Trophoblast cell (in vitro differentiated cells and primary cell): ENCODE results near the gene CADPS.

ENCODE experiments used
- DNase-seq, 2 donors: peaks; one replicate each; pipeline ENCODE4 v3.0.0-alpha.2; 2016
- H2AFZ ChIP-seq: 2 replicates; pipeline ENCODE4 v1.6.1; 2013; ENCODE audit warnings: low read length, moderate library complexity, mild to moderate bottlenecking; ENCODE audit not compliant: insufficient read depth, poor library complexity
- H2AK5ac ChIP-seq: 2 replicates; pipeline ENCODE4 v1.6.1; 2013; ENCODE audit warnings: mild to moderate bottlenecking, low read length
- H2BK120ac ChIP-seq: 2 replicates; pipeline ENCODE4 v1.6.1; 2013; ENCODE audit warnings: low read length, mild to moderate bottlenecking, moderate library complexity; ENCODE audit not compliant: insufficient read depth, poor library complexity
- H2BK12ac ChIP-seq: 2 replicates; pipeline ENCODE4 v1.6.1; 2013; ENCODE audit warnings: mild to moderate bottlenecking, low read length, moderate library complexity
- H2BK5ac ChIP-seq: 2 replicates; pipeline ENCODE4 v1.6.1; 2013; ENCODE audit warnings: low read length, low read depth, moderate library complexity, mild to moderate bottlenecking; ENCODE audit not compliant: poor library complexity
- H3K14ac ChIP-seq: 2 replicates; pipeline ENCODE4 v1.6.1; 2013; ENCODE audit warnings: mild to moderate bottlenecking, low read length
- H3K18ac ChIP-seq: 2 replicates; pipeline ENCODE4 v1.6.1; 2013; ENCODE audit warnings: mild to moderate bottlenecking, low read length
- H3K23ac ChIP-seq: 2 replicates; pipeline ENCODE4 v1.6.1; 2013; ENCODE audit warnings: low read length
- H3K27ac ChIP-seq: 2 replicates; pipeline ENCODE4 v1.5.1; 2013; ENCODE audit warnings: low read depth, mild to moderate bottlenecking, inconsistent platforms, low read length, moderate library complexity
- H3K27me3 ChIP-seq: 2 replicates; pipeline ENCODE4 v1.6.1; 2013; ENCODE audit warnings: inconsistent platforms, mild to moderate bottlenecking, low read length, moderate library complexity; ENCODE audit not compliant: insufficient read depth
- H3K36me3 ChIP-seq, 2 experiments: 1 replicate in 1 of 2; 2 replicates in 1 of 2; pipeline ENCODE4 v1.6.1; 2013; ENCODE audit warnings: low read length in 2 of 2, mild to moderate bottlenecking in 2 of 2, moderate library complexity in 1 of 2; ENCODE audit not compliant: insufficient read depth in 2 of 2, control insufficient read depth in 1 of 2
- H3K4ac ChIP-seq: 2 replicates; pipeline ENCODE4 v1.6.1; 2013; ENCODE audit warnings: low read depth, mild to moderate bottlenecking, low read length, moderate library complexity
- H3K4me1 ChIP-seq, 2 experiments: 1 replicate in 1 of 2; 2 replicates in 1 of 2; pipeline ENCODE4 v1.6.1; 2013; ENCODE audit warnings: low read length in 2 of 2, mild to moderate bottlenecking in 2 of 2, moderate library complexity in 1 of 2; ENCODE audit not compliant: insufficient read depth in 2 of 2, control insufficient read depth in 1 of 2
- H3K4me2 ChIP-seq: 2 replicates; pipeline ENCODE4 v1.6.1; 2013; ENCODE audit warnings: inconsistent platforms, mild to moderate bottlenecking, low read length, moderate library complexity
- H3K4me3 ChIP-seq: 2 replicates; pipeline ENCODE4 v1.5.1; 2013; ENCODE audit warnings: mild to moderate bottlenecking, low read depth, low read length, inconsistent platforms
- H3K79me1 ChIP-seq: one replicate; pipeline ENCODE4 v1.6.1; 2013; ENCODE audit warnings: low read length
- H3K79me2 ChIP-seq: 2 replicates; pipeline ENCODE4 v1.6.1; 2013; ENCODE audit warnings: low read length, mild to moderate bottlenecking; ENCODE audit not compliant: control insufficient read depth, insufficient read depth, poor library complexity
- H3K9ac ChIP-seq: 2 replicates; pipeline ENCODE4 v1.6.1; 2013; ENCODE audit warnings: mild to moderate bottlenecking, low read length
- H3K9me3 ChIP-seq: 2 replicates; pipeline ENCODE4 v1.6.1; 2013; ENCODE audit warnings: low read depth, mild to moderate bottlenecking, control low read depth, inconsistent platforms, low read length; ENCODE audit not compliant: insufficient read depth
- H4K12ac ChIP-seq: 2 replicates; pipeline ENCODE4 v1.6.1; 2013; ENCODE audit warnings: low read depth, mild to moderate bottlenecking, low read length, moderate library complexity
- H4K8ac ChIP-seq: 2 replicates; pipeline ENCODE4 v1.6.1; 2013; ENCODE audit warnings: low read depth, mild to moderate bottlenecking, low read length, moderate library complexity
- H4K91ac ChIP-seq: one replicate; pipeline ENCODE4 v1.6.1; 2013; ENCODE audit warnings: low read depth, mild to moderate bottlenecking, low read length, moderate library complexity
- whole genome bisulfite sequencing: extraction: QIAGEN DNeasy Blood & Tissue Kit; methylation state at CpG from one replicate; pipeline ENCODE4 v1.1.7; 2013; ENCODE audit warnings: missing lambda C conversion rate; ENCODE audit not compliant: insufficient read length, insufficient coverage; ENCODE audit errors: extremely low coverage; 5-methylcytosine and 5-hydroxymethylcytosine counted together

CADPS gene

DNA sequence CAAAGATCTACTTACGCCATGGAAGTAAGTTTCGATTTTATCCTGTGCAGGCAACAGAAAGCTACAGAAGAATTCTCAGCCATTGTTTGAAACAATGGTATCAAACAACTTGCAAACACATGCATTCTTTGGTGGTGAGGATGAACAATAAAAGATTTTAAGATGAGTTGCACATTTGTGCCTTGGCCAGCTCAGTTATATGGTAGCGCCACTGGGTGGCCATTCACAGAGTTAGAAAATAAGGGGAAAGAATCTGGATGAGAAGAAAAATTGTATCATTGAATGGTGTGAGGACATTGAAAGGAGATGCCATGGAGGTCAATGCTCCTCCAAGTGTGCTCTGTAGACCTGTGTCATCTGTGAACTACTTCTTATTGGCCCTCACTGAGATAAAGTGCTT is 11.6 kb downstream of the CADPS start:
- no peak overlapping the region for H4K8ac ChIP-seq

DNA sequence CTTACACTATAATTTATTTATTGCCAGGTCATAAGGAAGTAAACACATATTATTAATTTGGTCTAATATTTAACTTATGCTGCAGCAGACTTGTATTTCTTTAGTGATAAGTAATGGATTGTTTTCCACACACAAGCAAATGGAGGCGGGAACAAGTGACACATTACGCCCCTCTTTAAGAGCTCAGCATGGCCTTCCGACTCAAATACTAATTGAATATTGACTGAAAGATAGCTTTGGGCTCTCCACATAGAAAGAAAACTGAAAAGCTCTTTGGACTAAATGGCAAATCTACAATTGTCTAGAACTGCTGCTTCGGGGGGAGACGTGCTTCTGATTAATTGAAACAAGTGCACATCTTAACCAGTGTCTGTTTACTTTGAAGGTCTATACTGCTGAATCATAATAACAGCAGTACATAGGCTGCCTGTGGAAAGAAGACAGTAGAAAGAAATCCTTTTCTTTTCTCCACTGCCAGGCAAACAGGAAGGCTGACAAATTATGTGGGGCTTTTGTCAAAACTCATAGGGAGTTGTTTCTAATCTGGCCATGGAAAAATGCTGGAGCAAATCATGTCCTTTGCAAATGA is 15.9 kb downstream of the CADPS start:
- no peak for DNase-seq
- Histone ChIP-seq H3K79me1 (no peaks in the 10 kb centered on the region), H3K4me2 (no peak overlapping the region), H2BK5ac (no peak overlapping the region), H3K14ac (no peak overlapping the region), H2BK12ac (no peak overlapping the region), H3K4me1 (no peaks in the 10 kb centered on the region), H4K91ac (no peak overlapping the region), H3K4ac (no peak overlapping the region), H4K8ac (no peak overlapping the region), H3K9me3 (no peaks in the 10 kb centered on the region), H3K23ac (no peak overlapping the region), H3K79me2 (no peaks in the 10 kb centered on the region), H3K27ac (no peak overlapping the region), H3K18ac (no peak overlapping the region), H2AK5ac (no peak overlapping the region), H2AFZ (no peak overlapping the region), H3K27me3 (no peaks in the 10 kb centered on the region), H3K9ac (no peak overlapping the region), H2BK120ac (no peak overlapping the region), H3K36me3 (no peaks in the 10 kb centered on the region), H3K4me3 (no peak overlapping the region), H4K12ac (no peak overlapping the region)
- no CpG with 5 or more reads among the region's 5 CpGs for WGBS

More for the DNA sequence above, 11.6 kb downstream of the CADPS start:
- no peak overlapping the region for H2BK5ac ChIP-seq
- H3K14ac ChIP-seq: no peak overlapping the region
- no peak overlapping the region for H3K23ac ChIP-seq
- no peak overlapping the region for H2BK120ac ChIP-seq
- H3K4me1 ChIP-seq: no peaks in the 10 kb centered on the region
- H3K4me2 ChIP-seq: no peak overlapping the region
- no peak overlapping the region for H2BK12ac ChIP-seq
- no peaks in the 10 kb centered on the region for H3K9me3 ChIP-seq
- no peaks in the 10 kb centered on the region for H3K27me3 ChIP-seq
- no peak overlapping the region for H3K4ac ChIP-seq
- no peak overlapping the region for H4K12ac ChIP-seq
- H4K91ac ChIP-seq: no peak overlapping the region
- no peak overlapping the region for H3K4me3 ChIP-seq
- H3K9ac ChIP-seq: no peak overlapping the region
- DNase-seq: no peak
- no peaks in the 10 kb centered on the region for H3K79me2 ChIP-seq
- no peaks in the 10 kb centered on the region for H3K79me1 ChIP-seq
- H3K27ac ChIP-seq: no peak overlapping the region
- no peak overlapping the region for H2AK5ac ChIP-seq
- no peak overlapping the region for H2AFZ ChIP-seq
- H3K36me3 ChIP-seq: no peaks in the 10 kb centered on the region
- no CpG with 5 or more reads among the region's 3 CpGs for WGBS
- H3K18ac ChIP-seq: no peak overlapping the region

- H3K9ac ChIP-seq: no peak overlapping the region
- no peak overlapping the region for H2BK12ac ChIP-seq
- no peaks in the 10 kb centered on the region for H3K4me1 ChIP-seq
- H4K91ac ChIP-seq: no peak overlapping the region
- no peak overlapping the region for H2AFZ ChIP-seq
- no peak overlapping the region for H3K4ac ChIP-seq
- H3K9me3 ChIP-seq: no peaks in the 10 kb centered on the region
- H3K23ac ChIP-seq: no peak overlapping the region
- no peak overlapping the region for H4K12ac ChIP-seq
- no peak overlapping the region for H2BK5ac ChIP-seq
- H3K36me3 ChIP-seq: no peaks in the 10 kb centered on the region
- DNase-seq: no peak
- no peaks in the 10 kb centered on the region for H3K79me2 ChIP-seq
- H3K18ac ChIP-seq: no peak overlapping the region
- H3K4me3 ChIP-seq: no peak overlapping the region
- H4K8ac ChIP-seq: no peak overlapping the region
- no peaks in the 10 kb centered on the region for H3K79me1 ChIP-seq
- no peak overlapping the region for H3K14ac ChIP-seq
- H3K4me2 ChIP-seq: no peak overlapping the region
- H3K27ac ChIP-seq: no peak overlapping the region
- H3K27me3 ChIP-seq: no peaks in the 10 kb centered on the region
- no peak overlapping the region for H2BK120ac ChIP-seq
- no peak overlapping the region for H2AK5ac ChIP-seq
- WGBS: no CpG with 5 or more reads among the region's 4 CpGs
These were observed 29.2 kb downstream of the CADPS start for GRCh38 chr3:62845996-62846395.

DNA sequence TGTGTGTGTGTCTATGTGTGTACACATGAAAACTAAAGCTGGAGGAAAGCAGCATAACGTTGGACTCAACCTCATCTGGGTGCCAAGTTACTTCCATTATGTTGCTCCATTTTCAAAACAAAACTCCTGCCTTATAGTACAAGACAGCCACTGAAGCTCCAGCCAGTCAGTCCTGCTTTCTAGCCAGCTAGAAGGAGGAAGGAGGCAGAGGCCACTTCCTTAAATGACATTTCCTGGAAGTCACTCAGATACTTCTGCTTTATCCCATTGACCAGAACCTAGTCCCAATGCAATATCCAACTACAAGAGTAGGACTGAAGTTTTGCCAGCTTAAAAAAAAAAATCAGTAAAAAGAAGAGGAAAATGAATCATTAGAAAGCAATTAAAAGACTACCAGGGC is 31.7 kb downstream of the CADPS start:
- Histone ChIP-seq H3K36me3 (no peaks in the 10 kb centered on the region), H3K79me2 (no peaks in the 10 kb centered on the region), H3K79me1 (no peaks in the 10 kb centered on the region), H4K8ac (no peak overlapping the region), H3K9me3 (no peaks in the 10 kb centered on the region), H3K4me2 (no peak overlapping the region), H3K9ac (no peak overlapping the region), H3K14ac (no peak overlapping the region), H3K4me3 (no peak overlapping the region), H2BK120ac (no peak overlapping the region), H4K91ac (no peak overlapping the region), H3K27ac (no peak overlapping the region), H3K23ac (no peak overlapping the region), H3K27me3 (no peaks in the 10 kb centered on the region), H3K18ac (no peak overlapping the region), H2AFZ (no peak overlapping the region), H2AK5ac (no peak overlapping the region), H2BK12ac (no peak overlapping the region), H3K4me1 (no peaks in the 10 kb centered on the region), H2BK5ac (no peak overlapping the region), H3K4ac (no peak overlapping the region), H4K12ac (no peak overlapping the region)
- DNase-seq: no peak
- WGBS: no CpG with 5 or more reads among the region's 1 CpG
